Keratinocyte (primary cell): ENCODE measurements around the gene NMRAL1. TPM values are rescaled to one million over a fixed set of nuclear protein-coding genes. Genes with fewer than 3 reads are reported as not detected.

ENCODE experiments used
- DNase-seq: peaks from one replicate; pipeline ENCODE4 v3.0.0-alpha.2; 2011; ENCODE audit warnings: low read depth, missing footprints, low spot score
- FAIRE-seq: peaks from 2 replicates; lab custom pipeline; 2011; peaks lifted over from hg19 to GRCh38; lab: Jason Lieb, UNC
- H2AFZ ChIP-seq: 2 replicates; pipeline ENCODE4 v1.6.0; 2012; ENCODE audit warnings: low read length, control low read depth, inconsistent platforms; ENCODE audit not compliant: control insufficient read depth
- H3K27ac ChIP-seq: 2 replicates; pipeline ENCODE4 v1.5.1; 2011; ENCODE audit warnings: low read length; ENCODE audit not compliant: control insufficient read depth, insufficient read depth
- H3K27me3 ChIP-seq: 3 replicates; pipeline ENCODE4 v1.6.0; 2011; ENCODE audit warnings: low read length; ENCODE audit not compliant: control insufficient read depth, insufficient read depth; ENCODE audit errors: extremely low read depth
- H3K36me3 ChIP-seq, 2 experiments: 2 replicates in 1 of 2; 3 replicates in 1 of 2; pipeline ENCODE4 v1.5.1; 2011; ENCODE audit warnings: low read length in 2 of 2, mild to moderate bottlenecking in 1 of 2; ENCODE audit not compliant: control insufficient read depth in 2 of 2, insufficient read depth in 2 of 2; ENCODE audit errors: extremely low read depth in 1 of 2
- H3K4me1 ChIP-seq: 3 replicates; pipeline ENCODE4 v1.5.1; 2011; ENCODE audit warnings: low read length; ENCODE audit not compliant: control insufficient read depth, insufficient read depth; ENCODE audit errors: extremely low read depth
- H3K4me2 ChIP-seq: 3 replicates; pipeline ENCODE4 v1.6.0; 2011; ENCODE audit warnings: low read depth, low read length; ENCODE audit not compliant: control insufficient read depth, insufficient read depth; ENCODE audit errors: extremely low read depth
- H3K4me3 ChIP-seq, 3 experiments: fragments of 200-600 bp in 1 of 3; sonication (generic) in 1 of 3; 2 replicates in 2 of 3; 3 replicates in 1 of 3; pipeline ENCODE4 v1.5.1; 2011 to 2016; ENCODE audit warnings: low read length in 3 of 3, mild to moderate bottlenecking in 3 of 3, control low read depth in 2 of 3, inconsistent platforms in 1 of 3, low read depth in 1 of 3, mixed read lengths in 1 of 3, mixed run types in 1 of 3, moderate library complexity in 1 of 3; ENCODE audit not compliant: control insufficient read depth in 2 of 3, insufficient read depth in 2 of 3; ENCODE audit errors: extremely low read depth in 1 of 3
- H3K79me2 ChIP-seq: 2 replicates; pipeline ENCODE4 v1.6.0; 2012; ENCODE audit warnings: low read length; ENCODE audit not compliant: control insufficient read depth, insufficient read depth
- H3K9ac ChIP-seq: 3 replicates; pipeline ENCODE4 v1.6.0; 2011; ENCODE audit warnings: low read length; ENCODE audit not compliant: control insufficient read depth, insufficient read depth; ENCODE audit errors: extremely low read depth
- H3K9me1 ChIP-seq: 3 replicates; pipeline ENCODE4 v1.6.0; 2011; ENCODE audit warnings: low read length; ENCODE audit not compliant: control insufficient read depth, insufficient read depth; ENCODE audit errors: extremely low read depth
- H3K9me3 ChIP-seq: 2 replicates; pipeline ENCODE4 v1.5.1; 2012; ENCODE audit warnings: low read depth, low read length; ENCODE audit not compliant: control insufficient read depth
- H4K20me1 ChIP-seq: 3 replicates; pipeline ENCODE4 v1.6.0; 2011; ENCODE audit warnings: low read length; ENCODE audit not compliant: control insufficient read depth, insufficient read depth; ENCODE audit errors: extremely low read depth
- EZH2 ChIP-seq: IDR thresholded peaks from one replicate; pipeline ENCODE4 v1.6.1; 2012; ENCODE audit warnings: inconsistent platforms, mild to moderate bottlenecking, low read length, moderate library complexity
- dilution Hi-C: fragments of 300-500 bp; cut with MboI; formaldehyde crosslinking; loops from one replicate; pipeline ENCODE4 v1.7.0; 2020; ENCODE audit warnings: low sequenced_read_pairs; ENCODE audit not compliant: extremely low pct_ligation_motif_present
- polyA plus RNA-seq, 5 experiments: library from polyadenylated mRNA; depleted of rRNA in 3 of 5; stranded (reverse) in 3 of 5; stranded (forward) in 1 of 5; unstranded in 1 of 5; fragments of >200 nt; gene quantifications; 1 replicate in 1 of 5; 2 replicates in 3 of 5; 3 replicates in 1 of 5; pipeline versions ENCODE4 v1.2.1 to v1.2.3, GENCODE V29; 2011 to 2012; ENCODE audit warnings: missing spikeins in 2 of 5, low read depth in 1 of 5, low replicate concordance in 1 of 5
- TF ChIP-seq, protein P1 (sequence below), 3 experiments: IDR thresholded peaks in 1 of 3; conservative IDR thresholded peaks in 1 of 3; optimal IDR thresholded peaks in 1 of 3; 2 replicates in 2 of 3; 3 replicates in 1 of 3; pipeline versions ENCODE3 to v1.5.1; 2011; ENCODE audit warnings: low read length in 3 of 3, mild to moderate bottlenecking in 3 of 3, moderate library complexity in 2 of 3, control low read depth in 1 of 3, inconsistent platforms in 1 of 3; ENCODE audit not compliant: insufficient read depth in 2 of 3; ENCODE audit errors: extremely low read depth in 1 of 3

NMRAL1 gene
- polyA plus RNA-seq, 1 donor (not counting 4 experiments of a cell fraction or from before 2014, with no cell fraction given): 39.5 TPM

DNA sequence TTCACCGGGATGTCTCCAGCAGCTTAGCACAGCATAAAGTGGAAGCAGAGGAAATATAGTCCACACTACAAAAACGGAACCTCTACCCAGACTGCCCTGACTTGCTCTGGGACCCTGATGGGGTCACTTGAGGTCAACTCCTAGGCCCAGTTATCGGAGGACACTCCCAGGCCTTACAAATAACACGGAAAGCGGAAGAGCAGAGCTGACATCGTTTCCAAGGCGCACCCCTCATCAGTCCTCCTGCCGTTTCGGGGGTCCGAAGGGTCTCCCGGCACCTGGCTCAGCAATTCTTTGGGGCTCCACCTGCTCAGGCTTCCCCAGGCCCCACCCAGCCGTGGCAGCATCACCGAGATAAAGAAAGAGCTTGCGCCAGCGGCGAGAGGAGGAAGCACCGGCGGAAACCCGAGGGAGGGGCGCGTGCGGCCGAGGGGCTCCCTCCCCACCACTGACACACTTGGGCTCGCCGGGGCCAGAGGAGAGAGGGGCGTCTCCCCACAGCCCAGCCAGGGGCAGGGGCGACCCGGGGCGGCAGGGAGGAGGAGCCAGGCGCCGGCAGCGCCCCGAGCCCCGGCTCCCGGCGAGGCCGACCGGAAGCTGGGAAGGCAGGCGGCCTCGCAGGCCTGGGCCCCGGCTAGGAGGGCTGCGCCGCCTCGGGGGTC, 58.8 kb downstream of the NMRAL1 start:
- peaks cover 8% of the 10 kb centered on the region for H3K4me1 ChIP-seq
- H3K27ac ChIP-seq: peak overlapping the region; percentile 64
- no peaks in the 10 kb centered on the region for H3K9me3 ChIP-seq
- H3K79me2 ChIP-seq: peaks cover 30% of the 10 kb centered on the region
- peaks cover 3% of the 10 kb centered on the region for H4K20me1 ChIP-seq
- H3K36me3 ChIP-seq: peaks cover 5 to 11% of the 10 kb centered on the region in 2 experiments
- dilution Hi-C loops: no loop called here
- H3K4me2 ChIP-seq: peak overlapping the region; percentile 93
- peak overlapping the region; percentile 80 for H3K9ac ChIP-seq
- peak overlapping the region; percentile 71 to 91 (median 82) for H3K4me3 ChIP-seq
- H2AFZ ChIP-seq: peak overlapping the region; percentile 68
- DNase-seq (no peak), FAIRE-seq (no peak)
- no peaks in the 10 kb centered on the region for H3K9me1 ChIP-seq
- TF ChIP-seq, protein P1, sequence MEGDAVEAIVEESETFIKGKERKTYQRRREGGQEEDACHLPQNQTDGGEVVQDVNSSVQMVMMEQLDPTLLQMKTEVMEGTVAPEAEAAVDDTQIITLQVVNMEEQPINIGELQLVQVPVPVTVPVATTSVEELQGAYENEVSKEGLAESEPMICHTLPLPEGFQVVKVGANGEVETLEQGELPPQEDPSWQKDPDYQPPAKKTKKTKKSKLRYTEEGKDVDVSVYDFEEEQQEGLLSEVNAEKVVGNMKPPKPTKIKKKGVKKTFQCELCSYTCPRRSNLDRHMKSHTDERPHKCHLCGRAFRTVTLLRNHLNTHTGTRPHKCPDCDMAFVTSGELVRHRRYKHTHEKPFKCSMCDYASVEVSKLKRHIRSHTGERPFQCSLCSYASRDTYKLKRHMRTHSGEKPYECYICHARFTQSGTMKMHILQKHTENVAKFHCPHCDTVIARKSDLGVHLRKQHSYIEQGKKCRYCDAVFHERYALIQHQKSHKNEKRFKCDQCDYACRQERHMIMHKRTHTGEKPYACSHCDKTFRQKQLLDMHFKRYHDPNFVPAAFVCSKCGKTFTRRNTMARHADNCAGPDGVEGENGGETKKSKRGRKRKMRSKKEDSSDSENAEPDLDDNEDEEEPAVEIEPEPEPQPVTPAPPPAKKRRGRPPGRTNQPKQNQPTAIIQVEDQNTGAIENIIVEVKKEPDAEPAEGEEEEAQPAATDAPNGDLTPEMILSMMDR (optimal IDR thresholded peaks at IDR 0.05 in 1 of 3, IDR thresholded peaks at IDR 0.05 in 1 of 3, conservative IDR thresholded peaks at IDR 0.05 in 1 of 3; ENCODE audit: extremely low read depth in 1 of 3, insufficient read depth in 2 of 3, low read length in 3 of 3): no peak
- no peak for TF ChIP-seq EZH2
- no peaks in the 10 kb centered on the region for H3K27me3 ChIP-seq

DNA sequence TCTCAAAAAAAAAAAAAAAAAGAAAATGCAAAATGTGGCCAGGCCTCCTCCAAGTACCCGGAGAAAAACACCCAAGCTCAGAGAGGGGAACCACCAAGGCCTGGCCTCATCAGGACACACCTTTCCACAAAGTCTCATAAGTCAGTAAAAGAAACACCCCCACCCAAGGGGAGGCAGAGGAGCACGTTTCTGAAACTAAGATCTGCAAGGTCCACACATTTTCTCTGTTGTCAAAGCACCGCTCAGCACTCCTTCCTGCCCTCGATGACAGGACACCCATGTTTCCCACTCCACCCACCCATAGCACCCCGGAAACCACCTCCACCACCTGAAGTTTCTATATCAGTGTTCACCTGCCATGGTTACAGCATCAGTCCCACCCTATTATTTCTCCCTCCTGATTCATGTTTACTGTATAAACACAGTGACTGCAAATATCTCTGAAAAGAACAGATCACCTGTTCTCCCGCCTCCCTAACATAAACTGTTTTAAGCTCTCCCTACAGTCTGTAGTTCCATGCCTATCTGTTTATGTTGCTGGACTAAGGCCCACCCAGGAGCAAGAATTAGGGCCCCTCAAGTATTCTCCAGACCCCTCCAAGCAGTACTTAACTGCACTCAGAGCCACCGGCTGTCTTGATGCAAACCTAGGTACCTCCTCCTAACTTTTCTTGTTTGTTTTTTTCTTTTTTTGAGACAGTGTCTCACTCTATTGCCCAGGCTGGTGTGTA, 60.1 kb downstream of the NMRAL1 start:
- Histone ChIP-seq H3K9ac (no peak overlapping the region), H3K4me2 (no peak overlapping the region), H3K4me3 (no peak overlapping the region), H2AFZ (no peak overlapping the region), H3K27ac (no peak overlapping the region), H3K4me1 (peaks cover 11% of the 10 kb centered on the region), H3K27me3 (no peaks in the 10 kb centered on the region), H4K20me1 (peaks cover 8% of the 10 kb centered on the region), H3K9me1 (no peaks in the 10 kb centered on the region), H3K79me2 (peaks cover 30% of the 10 kb centered on the region), H3K36me3 (peaks cover 5 to 11% of the 10 kb centered on the region in 2 experiments), H3K9me3 (no peaks in the 10 kb centered on the region)
- TF ChIP-seq EZH2: no peak
- TF ChIP-seq, protein P1 (optimal IDR thresholded peaks at IDR 0.05 in 1 of 3, IDR thresholded peaks at IDR 0.05 in 1 of 3, conservative IDR thresholded peaks at IDR 0.05 in 1 of 3; ENCODE audit: extremely low read depth in 1 of 3, insufficient read depth in 2 of 3, low read length in 3 of 3): no peak
- dilution Hi-C loops: no loop called here
- DNase-seq (no peak), FAIRE-seq (no peak)
